Nephron progenitor cell (in vitro differentiated cells): ENCODE results near the gene EPB41.
A peak's percentile ranks its signal among the peaks of the same experiment; 100 is the strongest.
"Not testable (repeated sequence)": the region's sequence is repeated elsewhere in the genome, so short reads cannot be mapped to it uniquely, and the experiment has no call there.

Experiments
- DNase-seq: peaks from one replicate; pipeline ENCODE4 v3.0.0; 2021
- H3K27ac Mint-ChIP-seq: 2 replicates; pipeline ENCODE4 v1.8.0; 2021; ENCODE audit warnings: mild to moderate bottlenecking, moderate library complexity, mixed read lengths
- H3K27me3 Mint-ChIP-seq: 2 replicates; pipeline ENCODE4 v1.8.0; 2021; ENCODE audit warnings: mild to moderate bottlenecking, low read depth, mixed read lengths; ENCODE audit not compliant: poor library complexity
- H3K36me3 Mint-ChIP-seq: 2 replicates; pipeline ENCODE4 v1.8.0; 2021; ENCODE audit warnings: low read depth, mixed read lengths
- H3K4me1 Mint-ChIP-seq: 2 replicates; pipeline ENCODE4 v1.8.0; 2021; ENCODE audit warnings: mixed read lengths
- H3K4me3 Mint-ChIP-seq: 2 replicates; pipeline ENCODE4 v1.8.0; 2021; ENCODE audit warnings: mild to moderate bottlenecking, moderate library complexity, mixed read lengths
- H3K9me3 Mint-ChIP-seq: 2 replicates; pipeline ENCODE4 v1.8.0; 2021; ENCODE audit warnings: mild to moderate bottlenecking, moderate library complexity, mixed read lengths
- TF ChIP-seq, protein P1 (sequence below): fragments of 200-600 bp; sonication (generic); IDR thresholded peaks from 2 replicates; pipeline ENCODE4 v1.5.0; 2021; ENCODE audit warnings: antibody characterized with exemption

Gene EPB41

DNA sequence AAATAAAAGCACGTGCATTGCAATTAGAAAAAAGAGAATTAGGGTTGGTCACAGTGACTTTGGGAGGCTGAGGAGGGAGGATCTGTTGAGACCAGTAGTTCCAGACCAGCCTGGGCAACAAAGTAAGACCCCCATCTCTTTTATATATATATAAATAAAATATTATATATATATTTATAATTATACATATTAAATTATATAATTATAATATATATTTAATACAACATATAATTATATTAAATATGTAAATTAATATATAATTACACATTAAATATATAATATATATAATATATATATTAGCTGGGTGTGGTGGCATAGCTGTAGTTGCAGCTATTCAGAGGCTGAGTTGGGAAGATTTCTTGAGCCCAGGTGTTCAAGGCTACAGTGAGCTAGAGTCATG, 186.1 kb downstream of the EPB41 start:
- H3K4me1 Mint-ChIP-seq = no peaks in the 10 kb centered on the region
- H3K36me3 Mint-ChIP-seq = peaks cover 44% of the 10 kb centered on the region
- DNase-seq = no peak
- no peak overlapping the region for H3K4me3 Mint-ChIP-seq
- no peaks in the 10 kb centered on the region for H3K9me3 Mint-ChIP-seq
- H3K27me3 Mint-ChIP-seq = peaks cover 6% of the 10 kb centered on the region
- TF ChIP-seq, protein P1, sequence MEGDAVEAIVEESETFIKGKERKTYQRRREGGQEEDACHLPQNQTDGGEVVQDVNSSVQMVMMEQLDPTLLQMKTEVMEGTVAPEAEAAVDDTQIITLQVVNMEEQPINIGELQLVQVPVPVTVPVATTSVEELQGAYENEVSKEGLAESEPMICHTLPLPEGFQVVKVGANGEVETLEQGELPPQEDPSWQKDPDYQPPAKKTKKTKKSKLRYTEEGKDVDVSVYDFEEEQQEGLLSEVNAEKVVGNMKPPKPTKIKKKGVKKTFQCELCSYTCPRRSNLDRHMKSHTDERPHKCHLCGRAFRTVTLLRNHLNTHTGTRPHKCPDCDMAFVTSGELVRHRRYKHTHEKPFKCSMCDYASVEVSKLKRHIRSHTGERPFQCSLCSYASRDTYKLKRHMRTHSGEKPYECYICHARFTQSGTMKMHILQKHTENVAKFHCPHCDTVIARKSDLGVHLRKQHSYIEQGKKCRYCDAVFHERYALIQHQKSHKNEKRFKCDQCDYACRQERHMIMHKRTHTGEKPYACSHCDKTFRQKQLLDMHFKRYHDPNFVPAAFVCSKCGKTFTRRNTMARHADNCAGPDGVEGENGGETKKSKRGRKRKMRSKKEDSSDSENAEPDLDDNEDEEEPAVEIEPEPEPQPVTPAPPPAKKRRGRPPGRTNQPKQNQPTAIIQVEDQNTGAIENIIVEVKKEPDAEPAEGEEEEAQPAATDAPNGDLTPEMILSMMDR = no peak
- no peak overlapping the region for H3K27ac Mint-ChIP-seq

- peaks cover 39% of the 10 kb centered on the region for H3K36me3 Mint-ChIP-seq
- H3K4me3 Mint-ChIP-seq = no peak overlapping the region
- no peak for DNase-seq
- H3K27me3 Mint-ChIP-seq = no peaks in the 10 kb centered on the region
- no peaks in the 10 kb centered on the region for H3K9me3 Mint-ChIP-seq
- H3K27ac Mint-ChIP-seq = peak overlapping the region; percentile 73
- TF ChIP-seq, protein P1 = no peak
- H3K4me1 Mint-ChIP-seq = peaks cover 5% of the 10 kb centered on the region
Observed at GRCh38 chr1:29105822-29106221, 191.5 kb downstream of the EPB41 start.

- H3K9me3 Mint-ChIP-seq, H3K4me1 Mint-ChIP-seq, H3K27me3 Mint-ChIP-seq, H3K4me3 Mint-ChIP-seq, DNase-seq: not testable (repeated sequence)
- peaks cover 43% of the 10 kb centered on the region for H3K36me3 Mint-ChIP-seq
- peak overlapping the region; percentile 68 for H3K27ac Mint-ChIP-seq
Observed at GRCh38 chr1:29108041-29108440, 193.7 kb downstream of the EPB41 start.

DNA sequence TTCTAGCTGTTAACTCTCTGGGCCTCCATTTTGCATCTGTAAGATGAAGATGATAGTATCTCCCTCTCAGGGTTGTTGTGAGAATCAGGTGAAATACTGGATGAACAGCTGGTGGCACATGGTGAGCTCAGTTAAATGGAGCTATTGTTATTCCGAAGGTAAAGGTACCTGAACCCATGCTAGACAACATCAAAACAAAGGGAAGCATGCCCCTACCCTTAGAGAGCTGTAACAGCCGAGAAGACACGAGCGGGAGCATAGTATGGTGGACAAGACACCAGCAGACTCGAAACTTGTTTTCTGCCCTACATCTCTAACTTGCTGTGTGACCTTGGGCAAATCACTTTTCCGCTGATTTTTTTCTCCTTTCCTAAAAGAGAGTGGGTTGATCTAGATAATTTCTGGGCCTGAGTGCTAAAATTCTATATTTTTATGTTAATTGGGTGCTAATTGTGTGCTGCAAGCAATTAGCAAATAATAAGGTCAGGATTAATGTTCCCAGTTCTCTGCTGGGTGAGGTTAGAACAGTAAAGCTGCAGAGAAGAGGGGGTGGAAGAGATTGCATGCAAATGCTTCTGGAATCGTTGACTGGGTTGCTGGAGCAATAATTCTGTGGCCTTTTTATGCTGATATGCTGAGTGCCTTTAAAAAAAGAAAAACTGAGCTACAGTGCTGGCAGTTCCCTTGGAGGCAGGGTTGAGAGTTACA, 198.5 kb downstream of the EPB41 start:
- H3K27me3 Mint-ChIP-seq = peaks cover 9% of the 10 kb centered on the region
- DNase-seq = no peak
- H3K36me3 Mint-ChIP-seq = peaks cover 65% of the 10 kb centered on the region
- peak overlapping the region; percentile 39 for H3K27ac Mint-ChIP-seq
- H3K4me1 Mint-ChIP-seq = no peaks in the 10 kb centered on the region
- no peak overlapping the region for H3K4me3 Mint-ChIP-seq
- H3K9me3 Mint-ChIP-seq = no peaks in the 10 kb centered on the region
- TF ChIP-seq, protein P1 = no peak

DNA sequence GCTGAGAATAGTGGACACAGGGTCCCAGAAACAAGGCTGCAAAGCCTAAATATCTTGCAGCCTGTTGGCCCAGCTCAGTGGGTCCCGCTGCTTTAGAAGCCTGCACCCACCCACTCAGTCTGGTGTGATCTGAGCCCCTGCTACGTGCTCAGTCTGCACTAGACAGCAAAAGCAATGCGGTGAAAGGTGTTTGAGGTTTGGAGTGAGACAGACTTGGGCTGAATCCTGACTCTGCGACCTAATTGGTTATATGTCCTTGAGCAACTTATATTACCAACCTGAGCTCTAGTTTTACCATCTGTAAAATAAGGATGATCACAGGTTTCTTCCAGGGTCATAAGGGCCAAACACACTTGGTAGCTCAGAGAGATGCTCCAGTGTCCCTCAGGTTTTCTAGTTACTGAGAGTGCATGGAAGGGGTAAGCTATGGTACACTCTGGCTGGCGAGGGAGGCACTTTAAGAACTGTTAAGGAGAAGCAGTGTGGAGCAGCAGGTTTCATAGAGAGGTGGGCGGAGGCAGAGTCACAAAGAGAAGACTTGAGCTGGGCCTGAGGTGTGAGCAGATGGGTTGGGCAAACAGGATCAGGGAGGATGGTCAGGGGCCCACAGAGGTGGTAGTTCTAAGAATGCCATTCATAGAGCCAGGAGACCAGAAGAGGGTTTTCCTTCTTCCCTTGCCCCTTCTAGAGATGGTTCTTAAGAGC, 199.2 kb downstream of the EPB41 start:
- Mint-ChIP-seq H3K36me3 (peaks cover 70% of the 10 kb centered on the region), H3K27ac (peak overlapping the region; percentile 10), H3K4me3 (no peak overlapping the region), H3K9me3 (no peaks in the 10 kb centered on the region), H3K4me1 (no peaks in the 10 kb centered on the region), H3K27me3 (peaks cover 12% of the 10 kb centered on the region)
- no peak for DNase-seq
- TF ChIP-seq, protein P1 = no peak

- Mint-ChIP-seq H3K36me3 (peaks cover 73% of the 10 kb centered on the region), H3K27ac (no peak overlapping the region), H3K27me3 (peaks cover 22% of the 10 kb centered on the region), H3K9me3 (no peaks in the 10 kb centered on the region), H3K4me1 (no peaks in the 10 kb centered on the region), H3K4me3 (no peak overlapping the region)
- TF ChIP-seq, protein P1 = no peak
- no peak for DNase-seq
Observed at GRCh38 chr1:29114654-29115053, 200.3 kb downstream of the EPB41 start.
